ENCODE measurements around the gene ADGRF1.

DNA sequence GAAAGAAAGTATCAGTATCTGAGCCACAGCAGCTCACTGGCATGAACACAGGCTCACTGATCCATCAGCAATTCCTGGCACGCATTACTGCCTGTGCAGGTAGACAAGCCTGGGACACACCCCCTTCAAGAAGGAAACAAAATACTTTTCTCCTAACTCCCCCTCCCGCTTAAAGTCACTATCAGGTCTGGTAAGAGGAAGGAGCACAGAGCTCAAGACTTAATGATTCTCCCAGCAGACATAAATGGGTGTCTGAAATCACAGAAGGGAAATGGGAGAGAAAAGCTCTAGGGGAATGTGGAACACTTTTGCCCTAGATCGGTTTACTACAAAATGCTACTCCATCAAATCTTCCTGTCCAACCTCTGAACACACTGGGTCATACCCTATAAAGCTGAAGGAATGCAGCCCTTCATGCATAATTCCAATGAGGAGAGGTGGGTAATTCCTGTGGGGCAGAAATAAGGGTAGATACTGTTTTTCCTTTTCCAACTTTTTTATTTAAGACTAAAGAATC lies at the start of gene ADGRF1:
- TF ChIP-seq, protein P1, sequence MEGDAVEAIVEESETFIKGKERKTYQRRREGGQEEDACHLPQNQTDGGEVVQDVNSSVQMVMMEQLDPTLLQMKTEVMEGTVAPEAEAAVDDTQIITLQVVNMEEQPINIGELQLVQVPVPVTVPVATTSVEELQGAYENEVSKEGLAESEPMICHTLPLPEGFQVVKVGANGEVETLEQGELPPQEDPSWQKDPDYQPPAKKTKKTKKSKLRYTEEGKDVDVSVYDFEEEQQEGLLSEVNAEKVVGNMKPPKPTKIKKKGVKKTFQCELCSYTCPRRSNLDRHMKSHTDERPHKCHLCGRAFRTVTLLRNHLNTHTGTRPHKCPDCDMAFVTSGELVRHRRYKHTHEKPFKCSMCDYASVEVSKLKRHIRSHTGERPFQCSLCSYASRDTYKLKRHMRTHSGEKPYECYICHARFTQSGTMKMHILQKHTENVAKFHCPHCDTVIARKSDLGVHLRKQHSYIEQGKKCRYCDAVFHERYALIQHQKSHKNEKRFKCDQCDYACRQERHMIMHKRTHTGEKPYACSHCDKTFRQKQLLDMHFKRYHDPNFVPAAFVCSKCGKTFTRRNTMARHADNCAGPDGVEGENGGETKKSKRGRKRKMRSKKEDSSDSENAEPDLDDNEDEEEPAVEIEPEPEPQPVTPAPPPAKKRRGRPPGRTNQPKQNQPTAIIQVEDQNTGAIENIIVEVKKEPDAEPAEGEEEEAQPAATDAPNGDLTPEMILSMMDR (conservative IDR thresholded peaks at IDR 0.05; ENCODE audit: low read depth, low read length): no peak
- no peak for TF ChIP-seq EZH2 (IDR thresholded peaks at IDR 0.05; ENCODE audit: low read length, unreplicated experiment)

Data from PC-3 (cell line).